Smooth muscle cell (in vitro differentiated cells): Measurements from ENCODE around the gene RBMXL3. TPM values are rescaled to one million over a fixed set of nuclear protein-coding genes. Genes with fewer than 3 reads are reported as not detected.

ENCODE experiments used
- DNase-seq: peaks from one replicate; lab custom pipeline; 2025; ENCODE audit not compliant: unreplicated experiment; lab: John Stamatoyannopoulos, UW
- H2AFZ ChIP-seq: fragments of 200-600 bp; sonication (generic); 2 replicates; pipeline ENCODE4 v1.6.0; 2016; ENCODE audit warnings: antibody characterized with exemption, low read depth, mild to moderate bottlenecking
- H3F3A ChIP-seq: fragments of 200-600 bp; sonication (generic); 2 replicates; pipeline ENCODE4 v1.6.0; 2017; ENCODE audit warnings: antibody characterized with exemption, low read depth
- H3K27ac ChIP-seq: fragments of 200-600 bp; sonication (generic); 2 replicates; pipeline ENCODE4 v1.5.1; 2016; ENCODE audit warnings: low read depth, mild to moderate bottlenecking
- H3K27me3 ChIP-seq: fragments of 200-600 bp; sonication (generic); 2 replicates; pipeline ENCODE4 v1.6.1; 2016; ENCODE audit warnings: low read depth, mild to moderate bottlenecking
- H3K36me3 ChIP-seq: fragments of 200-600 bp; sonication (generic); 2 replicates; pipeline ENCODE4 v1.5.1; 2016; ENCODE audit warnings: low read depth
- H3K4me1 ChIP-seq: fragments of 200-600 bp; sonication (generic); 2 replicates; pipeline ENCODE4 v1.5.1; 2016; ENCODE audit warnings: low read depth
- H3K4me2 ChIP-seq: fragments of 200-600 bp; sonication (generic); 2 replicates; pipeline ENCODE4 v1.6.0; 2016; ENCODE audit warnings: mild to moderate bottlenecking
- H3K4me3 ChIP-seq: fragments of 200-600 bp; sonication (generic); 2 replicates; pipeline ENCODE4 v1.5.1; 2016; ENCODE audit warnings: mild to moderate bottlenecking
- H3K79me2 ChIP-seq: fragments of 200-600 bp; sonication (generic); 2 replicates; pipeline ENCODE4 v1.6.0; 2016; ENCODE audit warnings: low read depth, mild to moderate bottlenecking
- H3K9ac ChIP-seq: fragments of 200-600 bp; sonication (generic); 2 replicates; pipeline ENCODE4 v1.6.0; 2016; ENCODE audit warnings: low read depth
- H3K9me3 ChIP-seq: fragments of 200-600 bp; sonication (generic); replicated peaks from 2 replicates; pipeline ENCODE4 v1.5.1; 2016; ENCODE audit warnings: low read depth
- H4K20me1 ChIP-seq: fragments of 200-600 bp; sonication (generic); 2 replicates; pipeline ENCODE4 v1.6.0; 2016; ENCODE audit warnings: low read depth
- CTCF ChIP-seq: fragments of 200-600 bp; sonication (generic); IDR thresholded peaks from 2 replicates; pipeline ENCODE4 v1.5.1; 2017; ENCODE audit warnings: borderline replicate concordance, mild to moderate bottlenecking, antibody characterized with exemption; ENCODE audit not compliant: insufficient read depth, poor library complexity, severe bottlenecking
- WGBS: methylation state at CpG from one replicate; pipeline ENCODE4 v1.1.7; 2016; ENCODE audit warnings: low lambda C conversion rate; 5-methylcytosine and 5-hydroxymethylcytosine counted together
- polyA plus RNA-seq: library from polyadenylated mRNA; unstranded; fragments of >200 nt; fragmentation: Nextera tagmentation; extraction: Ambion mirVana; gene quantifications from 2 replicates; pipeline ENCODE4 v1.2.1, GENCODE V29; 2016
- total RNA-seq: library from RNA; depleted of rRNA; stranded (reverse); fragments of >200 nt; gene quantifications from 2 replicates; pipeline ENCODE4 v1.2.3, GENCODE V29; 2014

RBMXL3 gene
- total and polyA plus RNA-seq, 2 experiments from 2014 or later = not detected

- DNase-seq = no peak
- H3K4me2 ChIP-seq = no peak overlapping the region
- no peak overlapping the region for H3K4me3 ChIP-seq
- no peaks in the 10 kb centered on the region for H4K20me1 ChIP-seq
- no peaks in the 10 kb centered on the region for H3F3A ChIP-seq
- no peak overlapping the region for H2AFZ ChIP-seq
- H3K9ac ChIP-seq = no peak overlapping the region
- WGBS = 97% methylated on average over 76 of the region's 76 CpGs
- H3K9me3 ChIP-seq = no peaks in the 10 kb centered on the region
- no peaks in the 10 kb centered on the region for H3K27me3 ChIP-seq
- TF ChIP-seq CTCF = no peak
- H3K36me3 ChIP-seq = no peaks in the 10 kb centered on the region
- no peak overlapping the region for H3K27ac ChIP-seq
- peaks cover 15% of the 10 kb centered on the region for H3K79me2 ChIP-seq
- H3K4me1 ChIP-seq = no peaks in the 10 kb centered on the region
These were observed 731 bp downstream of the RBMXL3 start for GRCh38 chrX:115189646-115190635.

- 97% methylated on average over 63 of the region's 64 CpGs for WGBS
- Histone ChIP-seq H3K4me1 (no peaks in the 10 kb centered on the region), H3K79me2 (peaks cover 17% of the 10 kb centered on the region), H3K27me3 (no peaks in the 10 kb centered on the region), H2AFZ (no peak overlapping the region), H4K20me1 (no peaks in the 10 kb centered on the region), H3K9me3 (no peaks in the 10 kb centered on the region), H3K9ac (no peak overlapping the region), H3K4me2 (no peak overlapping the region), H3K36me3 (no peaks in the 10 kb centered on the region), H3K4me3 (no peak overlapping the region), H3F3A (no peaks in the 10 kb centered on the region), H3K27ac (no peak overlapping the region)
- DNase-seq = no peak
- TF ChIP-seq CTCF = no peak
These were observed 1.7 kb downstream of the RBMXL3 start for GRCh38 chrX:115190636-115191489.

- DNase-seq = no peak
- Histone ChIP-seq H4K20me1 (no peaks in the 10 kb centered on the region), H3K4me2 (no peak overlapping the region), H3K4me3 (no peak overlapping the region), H3K27ac (no peak overlapping the region), H3K4me1 (no peaks in the 10 kb centered on the region), H3K27me3 (no peaks in the 10 kb centered on the region), H3K36me3 (no peaks in the 10 kb centered on the region), H3K79me2 (peaks cover 19% of the 10 kb centered on the region), H2AFZ (no peak overlapping the region), H3F3A (no peaks in the 10 kb centered on the region), H3K9me3 (no peaks in the 10 kb centered on the region), H3K9ac (no peak overlapping the region)
- 96% methylated on average over 59 of the region's 64 CpGs for WGBS
- TF ChIP-seq CTCF = no peak
These were observed 2.5 kb downstream of the RBMXL3 start for GRCh38 chrX:115191490-115192243.
